GM15510 (cell line): Measurements from ENCODE around the gene CLCNKB.

Source experiments
- POLR2A ChIP-seq: IDR thresholded peaks from 3 replicates; pipeline ENCODE4 v1.6.1; 2011; ENCODE audit warnings: borderline replicate concordance; ENCODE audit not compliant: insufficient read length; ENCODE audit errors: extremely low read depth

CLCNKB gene

DNA sequence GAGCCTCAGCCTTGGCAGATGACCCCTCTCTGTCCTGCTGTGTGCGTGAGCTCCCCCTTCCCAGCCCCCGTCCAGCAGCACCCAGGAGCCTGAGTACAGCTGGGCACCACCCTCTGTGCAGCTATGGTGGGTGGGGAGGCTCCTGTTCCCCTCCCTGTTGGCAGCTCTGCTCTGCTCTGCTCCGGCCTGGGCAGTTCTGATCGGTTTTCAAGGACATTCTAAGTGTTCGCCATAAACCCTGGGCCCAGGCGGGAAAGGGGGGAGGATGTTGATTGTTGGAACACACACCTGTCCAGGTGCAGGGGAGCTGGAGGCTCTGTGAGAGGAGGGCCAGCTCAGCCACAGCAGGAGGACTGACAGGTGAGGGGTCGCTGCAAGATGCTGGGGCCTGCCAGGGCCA is at the start of gene CLCNKB:
TSS of gene CLCNKB (plus strand) at position 262 of the 400 bp plus-strand sequence. CDS start 711 bp downstream, outside the sequence.
- TF ChIP-seq POLR2A, result no peak

DNA sequence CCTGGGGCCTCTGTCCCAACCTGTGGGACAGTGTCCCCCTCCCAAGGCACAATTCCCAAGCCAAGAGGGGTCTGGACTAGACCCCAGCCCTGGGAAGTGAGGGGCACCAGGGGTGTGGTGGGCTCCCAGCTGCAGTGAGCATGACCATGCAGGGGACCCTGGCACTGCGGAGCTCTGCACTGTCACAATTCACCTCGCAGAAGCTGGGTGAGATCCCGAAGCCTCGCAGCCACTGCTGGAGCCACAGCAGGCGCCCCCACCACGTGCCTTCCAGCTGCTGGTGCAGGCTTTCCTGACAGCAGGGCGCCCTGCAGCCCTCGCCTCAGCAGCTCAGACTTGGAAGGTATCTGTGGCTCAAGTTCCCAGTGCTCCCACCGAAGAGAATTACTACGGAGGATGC is 49.5 kb upstream of the CLCNKB start:
- no peak for TF ChIP-seq POLR2A

DNA sequence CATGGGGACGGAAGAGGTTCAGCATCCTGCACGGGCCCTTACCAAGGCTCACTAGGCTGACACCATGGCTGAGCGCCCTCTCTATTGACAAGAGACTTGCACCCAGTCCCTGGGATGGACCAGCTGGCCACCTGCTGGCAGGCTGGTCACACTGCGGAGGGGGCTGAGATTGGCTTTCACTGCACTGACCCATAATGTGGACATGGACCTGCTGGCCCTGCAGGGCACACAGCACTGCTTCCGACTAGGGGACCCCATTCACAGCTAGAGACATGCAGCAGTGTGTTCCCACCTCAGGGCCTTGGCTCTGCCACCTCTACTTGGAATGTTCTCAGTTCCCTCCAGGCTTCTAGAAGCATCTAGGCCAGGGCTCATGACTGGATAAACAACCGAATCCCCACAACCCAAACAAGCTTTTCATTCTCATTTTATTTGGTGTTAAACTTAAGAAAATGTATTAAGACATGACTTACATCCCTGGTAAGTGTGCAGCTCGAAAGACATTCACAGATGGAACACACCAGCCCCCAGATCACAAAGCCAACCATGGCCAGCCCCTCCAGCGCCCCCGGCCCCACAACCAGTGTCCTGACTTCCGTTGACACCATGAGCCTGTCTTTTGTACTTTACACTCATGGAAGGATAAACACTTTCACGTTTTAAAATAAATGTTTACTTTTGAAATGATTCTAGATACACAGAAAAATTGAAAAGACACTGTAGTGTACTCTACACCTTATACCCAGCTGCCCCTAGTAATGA is 48.8 kb upstream of the CLCNKB start:
- no peak for TF ChIP-seq POLR2A

DNA sequence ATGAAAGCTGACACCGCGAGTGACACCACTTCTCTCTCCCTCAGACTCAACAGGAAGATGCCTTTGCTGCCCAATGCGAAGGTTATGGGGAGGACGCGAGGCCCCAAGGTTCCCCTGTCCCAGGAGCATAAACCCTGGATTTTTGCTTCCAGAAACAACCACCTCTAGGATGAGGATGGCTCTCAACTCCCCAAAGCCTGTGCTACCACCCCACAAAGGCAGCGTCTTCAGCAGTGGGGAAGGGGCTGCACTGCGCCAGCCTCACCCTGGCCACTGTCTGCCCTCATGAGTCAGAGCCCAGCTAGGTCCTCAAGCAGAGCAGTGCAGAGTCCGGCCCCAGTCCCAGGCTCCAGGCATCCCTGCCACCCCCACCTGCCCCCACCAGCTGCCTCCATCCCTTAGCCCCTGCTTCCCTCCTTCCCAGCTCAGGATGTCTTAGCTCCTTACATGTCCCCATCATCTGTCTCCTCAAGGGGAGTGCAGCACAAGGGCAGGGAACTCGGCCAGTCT is 46.5 kb upstream of the CLCNKB start:
- TF ChIP-seq POLR2A, result no peak

DNA sequence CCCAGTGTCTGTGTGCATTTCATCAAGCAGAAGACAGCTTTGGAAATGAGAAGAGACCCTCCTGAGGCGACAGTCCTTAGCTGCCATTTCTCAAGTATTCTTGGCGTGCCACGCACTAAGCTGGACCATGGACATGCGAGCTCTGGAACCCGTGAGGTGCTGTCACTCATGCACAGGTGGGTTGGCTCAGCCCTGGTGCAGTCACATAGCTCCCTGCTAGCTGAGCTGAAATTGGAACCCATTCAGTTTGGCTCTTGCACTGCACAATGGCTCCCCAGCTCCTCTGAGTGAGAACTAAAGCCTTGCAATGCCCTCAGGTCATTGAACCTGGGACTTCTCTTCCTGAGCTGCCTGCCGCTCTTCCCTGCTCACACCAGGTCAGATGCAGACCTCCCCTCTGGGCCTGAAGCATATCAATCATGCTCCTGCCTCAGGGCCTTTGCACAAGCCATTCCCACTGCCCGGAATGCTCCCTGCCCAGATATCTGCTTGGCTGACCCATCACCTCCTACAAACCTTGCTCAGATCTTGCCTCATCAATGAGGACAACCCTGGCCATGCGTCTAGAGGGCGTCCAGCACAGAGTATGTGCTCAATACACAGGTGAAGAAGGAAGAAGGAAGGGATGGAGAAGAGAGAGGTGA is 45.8 kb upstream of the CLCNKB start:
- no peak for TF ChIP-seq POLR2A

DNA sequence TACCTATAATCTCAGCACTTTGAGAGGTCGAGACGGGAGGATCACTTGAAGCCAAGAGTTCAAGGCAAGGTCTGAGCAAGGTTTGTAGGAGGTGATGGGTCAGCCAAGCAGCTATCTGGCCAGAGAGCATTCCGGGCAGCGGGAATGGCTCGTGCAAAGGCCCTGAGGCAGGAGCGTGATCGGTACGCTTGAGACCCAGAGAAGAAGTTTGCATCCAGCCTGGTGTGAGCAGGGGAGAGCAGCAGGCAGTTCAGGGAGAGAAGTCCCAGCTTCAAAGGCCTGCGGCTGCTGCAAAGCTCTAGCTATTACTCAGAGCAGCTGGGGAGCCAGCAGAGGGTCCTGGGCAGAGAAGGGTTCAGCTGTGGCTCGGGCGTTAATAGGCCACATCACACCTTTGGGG is 44.7 kb upstream of the CLCNKB start:
- no peak for TF ChIP-seq POLR2A

DNA sequence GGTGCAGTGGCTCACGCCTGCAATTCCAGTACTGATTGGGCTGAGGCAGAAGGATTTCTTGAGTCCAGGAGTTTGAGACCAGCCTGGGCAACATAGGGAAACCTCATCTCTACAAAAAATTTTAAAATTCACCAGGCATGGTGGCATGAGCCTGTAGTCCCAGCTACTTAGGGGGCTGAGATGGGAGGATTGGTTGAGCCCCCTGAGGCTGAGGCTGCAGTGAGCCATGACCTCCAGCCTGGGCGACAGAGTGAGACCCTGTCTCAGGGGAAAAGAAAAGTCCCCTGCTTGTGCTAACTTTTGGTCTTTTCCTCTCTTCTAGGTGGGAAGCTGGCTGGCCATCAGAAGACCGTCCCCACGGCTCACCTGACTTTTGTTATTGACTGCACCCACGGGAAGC is 38.0 kb upstream of the CLCNKB start:
- TF ChIP-seq POLR2A, result no peak

DNA sequence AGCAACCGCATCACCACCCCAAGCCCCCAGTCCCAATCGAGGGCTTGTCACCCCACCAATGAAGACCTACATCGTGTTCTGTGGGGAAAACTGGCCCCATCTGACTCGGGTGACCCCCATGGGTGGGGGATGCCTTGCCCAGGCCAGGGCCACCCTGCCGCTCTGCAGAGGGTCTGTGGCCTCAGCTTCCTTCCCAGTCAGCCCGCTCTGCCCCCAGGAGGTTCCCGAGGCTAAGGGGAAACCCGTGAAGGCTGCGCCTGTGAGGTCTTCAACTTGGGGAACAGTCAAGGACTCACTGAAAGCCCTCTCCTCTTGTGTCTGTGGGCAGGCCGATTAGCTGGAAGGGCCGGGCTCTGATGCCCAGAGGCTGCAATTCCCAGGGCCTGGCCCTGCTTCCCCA is 37.6 kb upstream of the CLCNKB start:
- no peak for TF ChIP-seq POLR2A

DNA sequence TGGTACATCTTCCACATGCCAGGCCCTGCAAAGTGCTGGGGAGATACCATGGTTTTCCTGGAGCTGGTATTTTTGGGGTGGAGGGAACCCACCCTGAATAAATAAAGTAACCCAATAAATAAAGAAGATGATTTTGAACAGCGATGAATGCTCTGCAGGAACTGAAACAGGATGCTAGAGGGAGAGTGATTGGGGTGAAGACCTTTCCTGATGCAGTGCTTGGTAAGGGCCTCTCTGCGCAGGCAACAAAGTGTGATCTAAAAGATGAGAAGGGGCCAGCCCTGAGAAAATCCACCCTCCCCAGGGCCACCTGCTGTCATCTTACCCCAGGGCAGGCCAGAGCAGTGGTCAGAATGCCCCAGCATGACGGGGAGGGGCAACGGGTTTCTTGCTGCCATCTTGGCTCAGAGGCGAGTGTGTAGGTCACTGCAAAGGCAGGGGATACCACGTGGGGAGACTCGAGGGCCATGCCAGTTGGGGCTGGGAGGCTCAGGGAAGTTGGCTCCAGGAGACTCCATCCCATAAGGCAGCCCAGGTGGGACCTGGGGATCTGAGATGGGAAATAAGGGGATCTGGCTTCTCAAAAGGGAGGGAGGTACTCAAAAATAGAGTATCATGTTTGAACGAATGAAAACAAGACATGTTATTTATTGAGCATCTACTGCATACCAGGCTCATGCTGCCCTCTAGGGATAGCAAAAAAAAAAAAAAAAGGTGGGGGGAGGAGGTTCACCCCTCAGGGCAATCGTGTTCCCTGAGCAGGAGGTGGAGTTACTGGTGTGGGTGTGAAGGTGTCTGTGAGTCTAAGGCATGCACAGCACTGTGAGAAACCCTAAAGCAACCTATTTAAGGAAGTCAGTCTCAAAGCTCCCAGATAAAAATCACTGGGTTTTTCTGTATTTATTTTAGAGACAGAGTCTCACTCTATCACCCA is 36.8 kb upstream of the CLCNKB start:
- TF ChIP-seq POLR2A, result no peak

DNA sequence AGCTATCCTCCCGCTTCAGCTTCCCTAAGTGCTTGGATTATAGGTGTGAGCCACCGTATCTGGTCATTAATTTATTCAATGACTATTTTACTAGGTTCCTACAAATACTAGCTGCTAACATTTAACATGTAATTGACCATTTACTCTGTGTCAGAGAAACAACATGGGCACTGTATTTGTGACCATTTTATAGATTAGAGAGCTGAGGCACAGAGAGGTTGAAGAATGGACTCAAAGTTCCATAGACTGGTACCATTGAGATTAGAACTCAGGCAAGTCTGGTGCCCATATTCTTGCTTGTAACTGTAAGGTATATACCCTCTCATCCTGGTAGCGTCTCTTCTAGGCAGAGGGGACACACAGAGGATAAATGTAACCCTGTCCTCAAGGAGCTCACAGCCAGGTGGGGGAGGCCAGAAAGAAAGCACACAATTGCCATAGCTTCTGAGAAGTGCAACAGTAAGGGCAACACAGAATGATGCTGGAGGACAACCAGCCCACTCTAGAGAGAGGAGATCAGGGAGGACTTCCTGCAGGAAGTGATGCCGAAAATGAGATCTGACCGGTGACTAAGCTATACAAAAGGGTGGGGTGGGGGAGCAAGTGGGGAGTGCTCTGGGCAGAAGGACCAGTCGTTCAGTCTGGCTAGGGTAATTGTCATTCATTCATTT is 35.8 kb upstream of the CLCNKB start:
- TF ChIP-seq POLR2A, result no peak

DNA sequence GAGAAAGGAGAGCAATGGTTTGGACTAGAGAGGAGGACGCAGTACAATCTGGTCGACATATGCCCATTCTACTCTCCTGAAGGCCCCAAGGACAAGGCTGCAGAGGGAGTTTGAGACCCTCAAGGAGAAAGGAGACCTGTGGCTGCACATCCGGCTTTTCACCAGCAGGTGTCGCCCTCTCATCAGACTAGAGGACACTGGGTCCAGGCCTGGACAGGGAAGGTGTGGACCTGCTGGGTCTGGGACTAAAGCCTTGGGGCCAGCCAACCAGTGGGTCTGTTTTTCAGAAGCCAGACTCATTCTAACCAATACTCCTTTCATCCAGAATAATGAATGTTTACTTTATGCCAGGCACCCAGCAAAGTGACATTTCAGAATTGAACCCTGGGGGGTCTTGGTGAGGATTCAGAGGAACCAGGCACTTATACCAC is 34.5 kb upstream of the CLCNKB start:
- no peak for TF ChIP-seq POLR2A

DNA sequence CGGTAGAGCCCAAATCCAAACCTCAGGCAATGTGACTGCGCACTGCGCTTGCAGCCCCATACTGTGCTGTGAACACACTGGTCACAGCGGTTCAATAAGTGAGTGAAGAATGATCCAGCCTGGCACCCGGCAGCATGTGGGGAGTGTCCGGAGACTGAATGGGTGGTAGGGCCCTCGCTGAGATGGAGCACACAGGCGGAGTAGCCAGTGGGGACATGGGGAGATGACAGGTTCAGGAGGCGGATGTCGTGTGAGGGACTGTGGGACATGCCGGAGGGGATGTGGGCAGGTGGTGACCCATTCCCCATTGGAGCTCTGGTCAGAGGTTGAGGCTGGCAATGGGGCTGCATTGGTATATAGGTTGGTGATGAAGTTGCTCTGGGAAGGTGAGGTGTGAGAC is 33.9 kb upstream of the CLCNKB start:
- no peak for TF ChIP-seq POLR2A

DNA sequence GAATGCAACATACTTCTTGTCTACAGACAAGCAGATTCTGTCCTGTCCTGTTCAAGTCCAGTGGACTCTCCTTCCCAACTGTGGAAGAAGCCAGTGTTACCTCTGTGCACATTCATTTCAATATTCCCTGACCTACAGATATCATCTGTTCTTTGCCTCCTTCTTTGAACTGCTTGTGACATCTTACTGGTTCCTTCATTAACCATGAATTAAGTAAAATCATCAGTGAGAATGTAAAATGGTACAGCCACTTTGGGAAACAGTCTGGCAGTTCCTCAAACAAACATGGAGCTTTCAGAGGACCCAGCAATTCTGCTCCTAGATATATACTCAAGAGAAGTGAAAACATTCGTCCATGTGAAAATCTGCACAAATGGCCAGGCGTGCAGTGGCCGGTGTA is 32.7 kb upstream of the CLCNKB start:
- TF ChIP-seq POLR2A, result no peak

DNA sequence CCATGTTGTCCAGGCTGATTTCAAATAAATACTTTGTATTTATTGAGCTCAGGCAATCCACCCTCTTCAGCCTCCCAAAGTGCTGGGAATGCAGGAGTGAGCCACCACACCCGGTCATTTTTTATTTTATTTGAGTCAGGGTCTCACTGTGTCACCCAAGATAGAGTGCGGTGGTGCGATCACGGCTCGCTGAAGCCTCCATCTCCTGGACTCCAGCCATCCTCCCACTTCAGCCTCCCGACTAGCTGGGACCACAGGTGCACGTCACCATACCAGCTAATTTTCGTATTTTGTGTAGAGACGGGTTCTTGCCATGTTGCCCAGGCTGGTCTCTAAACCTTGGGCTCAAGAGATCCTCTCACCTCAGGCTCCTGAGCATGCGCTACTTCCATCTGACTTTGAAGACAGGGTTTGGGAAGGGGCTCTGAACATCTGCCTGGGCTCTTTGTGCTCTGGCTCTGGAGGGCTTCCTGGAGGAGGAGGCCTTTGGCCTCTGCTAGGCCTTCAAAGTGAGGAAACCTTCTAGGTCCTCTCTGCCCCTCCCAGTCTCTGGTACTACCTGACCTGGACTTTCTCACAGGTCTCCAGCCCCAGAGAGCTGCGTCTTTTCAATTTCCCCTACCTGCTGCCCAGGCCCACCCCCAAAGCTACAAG is 31.5 kb upstream of the CLCNKB start:
- TF ChIP-seq POLR2A, result no peak

DNA sequence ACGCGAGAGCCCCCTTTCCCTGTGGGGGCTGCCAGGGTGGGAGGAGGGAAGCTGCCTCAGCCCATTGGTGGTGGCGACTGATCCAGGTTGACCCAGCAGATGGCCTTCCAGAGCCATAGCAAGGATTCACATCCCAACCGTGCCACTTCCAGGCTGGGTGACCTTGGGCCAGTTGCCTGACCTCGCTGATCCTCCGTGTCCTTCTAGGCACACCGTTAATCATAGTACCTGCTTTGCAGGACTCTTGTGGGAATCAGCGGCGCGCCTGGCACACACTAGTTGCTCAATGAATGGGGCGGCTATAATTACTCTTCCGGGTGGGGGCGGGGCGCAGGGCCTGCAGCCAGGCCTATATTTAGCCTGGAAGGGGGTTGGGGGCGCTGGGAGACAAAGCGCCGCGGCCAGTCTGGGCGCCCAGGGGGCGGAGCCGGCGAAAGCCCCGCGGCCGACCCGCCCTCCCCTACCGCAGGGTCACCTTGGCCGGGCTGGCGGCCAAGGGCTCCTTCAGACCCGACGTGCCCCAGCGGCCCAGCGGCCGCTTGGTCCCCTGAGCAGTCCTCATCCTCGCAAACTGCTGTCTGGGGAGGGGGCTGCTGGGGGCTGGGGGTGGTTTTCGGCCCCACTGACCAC is 30.9 kb upstream of the CLCNKB start:
- no peak for TF ChIP-seq POLR2A
